GOT3 (cell line): ENCODE data around the gene FGF1.

ENCODE experiments used
- DNase-seq: peaks from one replicate; lab custom pipeline; 2025; ENCODE audit warnings: mixed read lengths; lab: John Stamatoyannopoulos, UW

Gene FGF1

DNA sequence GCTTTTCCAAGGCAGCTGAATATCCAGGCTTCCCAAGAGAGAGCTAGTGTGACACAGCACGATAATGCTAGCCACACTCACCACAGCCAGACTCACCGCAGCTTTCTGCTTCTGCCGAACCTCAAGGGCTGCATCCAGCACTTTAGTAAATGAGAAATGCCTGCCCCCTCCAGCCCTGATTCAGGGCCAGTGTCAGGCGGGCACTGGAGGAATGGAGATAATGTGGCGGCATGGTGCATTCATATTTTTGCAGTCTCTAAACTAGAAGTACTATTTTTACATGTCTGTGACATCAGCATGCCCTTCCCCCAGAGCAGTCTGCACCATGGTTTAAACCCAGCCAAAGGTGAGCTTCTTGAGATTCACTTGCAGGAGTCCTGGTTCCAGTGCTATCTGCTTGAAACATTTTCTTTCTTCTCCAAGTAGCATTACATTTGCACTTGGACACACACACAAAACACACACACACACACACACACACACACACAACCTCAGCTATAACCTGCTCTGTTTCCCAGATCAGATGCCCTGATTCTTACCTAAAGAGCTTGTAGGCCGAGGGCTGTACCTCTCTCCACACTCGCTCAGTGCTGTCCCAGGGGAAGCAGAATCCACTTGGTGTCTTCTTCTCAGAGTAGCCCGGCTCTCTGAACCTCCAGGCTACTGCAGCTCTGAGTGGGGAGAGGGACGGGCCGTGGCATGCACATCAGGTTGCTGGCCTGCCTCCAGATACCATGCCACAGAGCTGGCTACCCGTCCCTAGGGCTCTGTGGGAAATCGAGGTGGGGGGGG, at the start of gene FGF1:
FGF1 (minus strand) TSS at position 673 of the 792 bp plus-strand sequence. CDS start 71,963 bp downstream, outside the sequence.
- peak; percentile 34 for DNase-seq

DNA sequence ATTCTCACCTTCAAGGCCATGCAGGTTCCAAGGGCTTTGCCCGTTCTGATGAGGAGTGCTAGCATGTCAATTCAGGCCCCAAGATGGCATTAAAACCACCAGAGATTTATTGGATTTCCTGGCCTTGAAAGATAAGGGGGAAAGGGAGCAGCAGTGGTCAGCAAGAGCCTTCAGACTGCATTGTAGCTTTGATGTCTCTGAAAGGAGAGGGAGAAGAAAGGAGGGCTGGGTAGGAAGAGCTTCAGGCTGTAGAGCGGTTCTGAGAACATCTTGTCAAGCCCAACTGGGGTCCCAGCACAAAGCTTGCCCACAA, 41.8 kb upstream of the FGF1 start:
- no peak for DNase-seq

DNA sequence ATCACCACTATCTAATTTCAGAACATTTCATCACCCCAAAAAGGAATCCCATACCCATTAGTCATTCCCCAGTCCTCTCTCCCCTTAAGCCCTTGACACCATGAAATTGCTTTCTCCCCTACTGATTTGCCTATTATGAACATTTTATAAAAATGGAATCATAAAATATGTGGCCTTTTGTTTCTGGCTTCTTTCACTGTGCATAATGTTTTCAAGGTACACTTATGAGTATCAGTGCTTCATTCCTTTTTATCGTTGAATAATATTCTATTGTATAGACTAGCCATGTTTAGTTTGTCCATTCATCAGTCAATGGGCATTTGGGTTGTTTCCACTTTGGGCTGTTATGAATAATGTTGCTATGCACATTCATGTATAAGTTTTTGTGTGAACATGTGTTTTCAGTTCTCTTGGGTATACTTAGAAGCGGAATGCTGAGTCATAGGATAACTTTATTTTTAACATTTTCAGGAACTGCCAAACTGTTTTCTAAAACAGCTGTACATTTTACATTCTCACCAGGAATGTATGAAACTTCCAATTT, 40.4 kb upstream of the FGF1 start:
- no peak for DNase-seq

DNA sequence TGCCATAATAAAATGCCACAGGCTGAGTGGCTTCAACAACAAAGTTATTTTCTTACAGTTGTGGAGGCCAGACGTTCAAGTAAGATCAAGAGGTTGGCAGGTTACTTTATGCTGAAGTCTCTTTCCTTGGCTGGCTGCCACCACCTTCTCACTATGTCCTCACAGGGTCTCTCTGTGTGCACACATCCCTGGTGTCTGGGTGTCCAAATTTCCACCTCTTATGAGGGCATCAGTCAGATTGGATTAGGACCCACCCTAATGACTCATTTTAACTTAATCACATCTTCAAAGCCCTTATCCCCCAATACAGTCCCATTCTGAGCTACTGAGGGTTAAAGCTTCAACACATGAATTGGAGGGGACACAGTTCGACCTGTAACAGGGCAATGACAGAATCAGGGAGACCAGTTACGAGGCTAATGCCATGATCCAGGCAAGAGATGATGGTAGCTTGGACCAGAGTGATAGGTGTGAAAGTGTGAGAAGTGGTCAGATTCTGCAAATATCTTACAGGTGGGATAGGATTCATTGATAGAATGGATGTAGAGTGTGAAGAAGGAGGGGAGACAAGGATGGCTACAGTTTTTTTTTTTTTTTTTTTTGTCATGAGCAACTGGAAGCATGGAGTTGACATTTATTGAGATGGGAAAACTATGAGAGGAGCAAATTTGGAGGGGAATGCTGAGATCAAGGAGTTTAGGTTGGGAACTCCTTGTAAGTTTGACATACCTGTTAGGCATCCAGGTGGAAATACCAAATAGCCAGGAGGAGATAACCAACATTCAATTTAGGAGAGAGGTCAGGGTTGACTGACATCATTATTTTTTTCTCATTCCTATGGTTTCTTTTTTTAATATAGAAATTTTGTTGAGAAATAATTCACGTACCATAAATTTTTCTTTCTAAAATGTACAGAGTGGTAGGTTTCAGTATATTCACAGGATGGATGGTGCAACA, 39.6 kb upstream of the FGF1 start:
- no peak for DNase-seq

DNA sequence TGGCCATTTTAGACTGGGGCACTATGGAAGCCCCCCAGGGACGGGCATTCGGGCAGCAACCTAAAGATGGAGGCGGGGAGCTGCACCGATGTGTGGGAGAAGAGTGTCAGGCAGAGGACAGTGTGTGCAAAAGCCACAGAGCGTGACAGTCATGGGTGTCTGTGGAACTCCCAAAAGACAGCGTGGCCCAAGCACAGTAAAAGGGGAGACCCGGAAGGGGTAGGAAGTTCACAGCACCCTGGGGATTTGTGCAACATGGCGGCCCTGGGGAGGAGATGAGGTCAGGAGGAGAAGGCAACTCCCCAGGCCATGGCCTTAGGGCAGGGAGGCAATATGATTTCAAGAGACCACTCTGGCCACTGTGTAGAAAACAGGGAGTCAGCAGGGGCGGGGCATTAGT, 38.9 kb upstream of the FGF1 start:
- DNase-seq = no peak

DNA sequence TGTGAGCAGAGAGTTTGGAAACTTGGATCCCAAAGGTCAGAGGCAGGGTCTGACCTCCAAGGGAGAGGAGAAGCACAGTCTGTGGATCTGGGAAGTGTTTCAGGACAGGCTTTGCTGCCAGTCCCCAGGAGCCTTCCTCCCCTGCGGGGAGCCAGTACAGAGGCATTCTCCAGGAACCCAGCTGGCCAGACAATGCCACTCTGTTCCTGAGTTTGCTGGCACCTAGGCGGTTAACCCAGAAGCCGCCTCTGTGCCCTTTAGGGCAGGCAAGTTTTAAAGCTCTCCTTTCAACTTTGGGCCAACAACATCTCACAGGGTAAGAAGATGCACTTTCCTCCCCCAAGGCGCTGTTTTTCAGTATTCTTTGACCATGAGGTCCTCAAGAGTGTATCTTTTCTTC, 37.0 kb upstream of the FGF1 start:
- DNase-seq = no peak

DNA sequence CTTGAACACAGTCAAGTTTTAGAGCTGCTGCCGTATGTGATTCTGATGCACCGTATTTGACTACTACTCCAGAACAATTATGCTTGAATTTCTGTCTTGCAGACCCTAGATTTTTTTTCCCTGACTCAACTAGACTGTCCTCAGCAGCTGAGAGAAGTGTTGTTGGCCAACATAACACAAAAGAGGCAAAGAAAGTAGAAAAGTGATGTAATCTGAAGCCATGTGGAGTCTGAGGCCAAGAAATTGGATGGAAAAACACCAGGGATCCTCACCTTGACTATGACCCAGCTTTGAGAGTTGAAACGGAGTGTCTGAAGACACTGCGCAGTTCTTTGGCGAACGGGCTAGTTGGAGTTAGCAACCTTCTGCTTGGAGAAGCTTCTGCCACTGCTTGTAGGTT, 36.3 kb upstream of the FGF1 start:
- DNase-seq = no peak

DNA sequence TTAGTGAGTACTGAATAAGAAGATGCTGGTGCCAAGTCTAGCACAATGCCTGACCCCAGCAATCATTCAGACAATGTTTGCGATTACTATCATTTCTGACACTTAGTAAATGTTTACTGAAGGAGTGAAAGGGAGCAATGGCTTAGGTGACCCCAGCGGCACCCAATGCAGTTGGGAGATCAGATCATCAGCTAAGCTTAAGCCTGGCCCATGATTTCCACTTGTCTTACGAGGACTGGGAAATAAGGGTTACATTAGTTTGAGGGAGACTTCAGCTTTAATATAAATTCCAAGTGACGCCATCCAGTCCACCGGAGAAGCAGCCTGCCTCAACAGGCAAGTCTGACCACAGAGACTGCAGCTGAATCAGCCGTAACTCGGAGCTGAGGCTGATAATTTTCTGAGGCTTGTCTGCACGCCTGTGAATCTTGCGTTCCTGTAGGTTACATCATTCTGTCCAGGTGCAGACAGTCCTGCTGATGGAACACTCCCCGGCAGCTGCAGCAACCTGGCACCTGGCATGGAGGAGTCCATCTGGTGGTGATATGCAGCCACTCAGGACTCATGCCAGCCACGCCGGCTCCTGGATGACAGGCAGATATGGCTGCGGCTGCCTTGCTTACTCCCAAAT, 34.9 kb upstream of the FGF1 start:
- DNase-seq = no peak

DNA sequence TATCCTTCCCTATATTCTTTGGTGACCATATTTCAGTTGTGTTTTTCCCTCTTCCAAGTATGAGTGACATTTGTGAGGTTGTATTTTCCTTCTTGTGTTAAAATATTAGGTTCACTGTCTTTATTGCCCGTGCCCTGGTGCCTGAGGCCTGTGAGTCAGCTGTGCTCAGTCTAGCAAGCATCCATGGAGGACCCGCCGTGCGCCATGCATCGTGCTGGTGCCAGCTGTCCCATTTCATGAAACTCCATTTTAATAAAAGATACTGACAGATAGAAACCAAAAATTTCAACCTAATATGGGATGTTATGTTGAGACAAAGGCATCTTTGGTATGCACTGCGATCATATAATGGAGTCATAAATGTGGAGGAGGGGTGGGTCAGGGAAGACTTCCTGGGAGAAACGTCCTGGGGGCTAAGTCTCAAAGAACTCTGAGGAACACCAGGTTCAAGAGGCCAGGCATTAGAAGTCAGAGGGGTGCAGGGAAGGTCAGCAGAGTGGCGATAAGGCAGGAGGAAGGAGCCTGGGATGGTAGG, 34.0 kb upstream of the FGF1 start:
- DNase-seq = no peak

DNA sequence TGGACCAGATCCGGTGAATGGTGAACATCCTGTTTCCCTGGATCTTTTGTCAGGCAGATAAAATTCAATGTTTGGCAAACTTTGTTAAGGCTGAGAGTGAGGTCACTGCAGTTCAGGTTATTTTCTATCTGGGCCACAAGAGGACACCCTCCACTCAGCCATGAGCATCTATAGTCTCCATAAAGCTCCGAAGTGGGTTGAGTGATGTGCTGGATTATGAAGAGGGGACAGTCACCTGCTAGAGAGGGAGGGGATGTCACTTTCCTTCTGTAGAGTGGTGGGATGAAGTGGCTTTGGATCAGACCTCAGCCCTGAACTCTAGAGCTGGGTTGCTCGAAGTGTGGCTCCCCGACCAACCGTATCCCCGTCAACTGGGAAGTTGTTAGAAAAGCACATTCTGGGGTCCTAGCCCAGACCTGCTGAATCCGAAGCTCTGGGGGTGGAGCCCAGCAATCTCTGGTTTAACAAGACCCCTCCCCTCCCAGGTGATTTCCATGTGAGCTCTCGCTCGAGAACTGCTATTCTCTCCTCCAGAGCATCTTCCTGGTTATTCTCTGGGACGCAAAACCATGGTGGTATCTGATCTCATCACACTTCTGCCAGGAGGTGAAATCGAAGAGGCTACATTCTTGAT, 31.8 kb upstream of the FGF1 start:
- no peak for DNase-seq

DNA sequence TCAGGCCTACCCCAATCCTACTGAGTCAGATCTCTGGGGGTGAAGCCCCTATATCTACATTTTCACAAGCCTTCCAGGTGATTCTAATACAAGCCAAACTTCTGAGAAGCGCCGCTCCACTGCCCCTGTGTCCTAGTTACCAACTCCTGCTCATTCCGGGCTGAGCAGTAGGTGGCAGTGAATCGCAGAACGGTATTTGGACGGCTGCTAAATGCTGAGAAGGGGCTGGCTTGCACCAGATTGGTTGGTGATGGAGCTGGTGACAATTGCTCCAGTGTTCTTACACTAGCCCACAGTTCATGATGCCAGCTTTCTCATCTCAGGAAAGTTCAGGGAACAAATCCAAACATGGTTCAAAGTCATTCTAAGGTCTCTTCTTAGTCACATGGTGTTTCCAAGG, 31.1 kb upstream of the FGF1 start:
- no peak for DNase-seq

DNA sequence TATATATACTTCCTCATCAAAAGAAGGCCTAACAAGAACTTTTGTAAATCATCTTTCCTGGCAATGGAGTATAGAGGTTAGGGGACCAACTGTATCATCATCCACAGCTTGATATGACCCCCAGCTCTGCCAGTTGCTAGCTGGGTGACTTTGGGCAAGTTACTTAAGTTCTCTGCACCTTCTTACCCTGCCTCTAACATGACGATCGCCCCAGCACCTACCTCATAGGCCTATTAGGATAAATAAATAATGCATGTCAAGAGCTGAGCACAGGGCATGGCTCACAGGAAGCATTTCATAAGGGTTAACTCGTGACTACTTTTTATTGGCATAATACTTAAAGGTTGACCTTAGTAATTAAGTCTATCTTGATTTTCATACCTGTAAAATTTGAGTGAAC, 29.4 kb upstream of the FGF1 start:
- no peak for DNase-seq

DNA sequence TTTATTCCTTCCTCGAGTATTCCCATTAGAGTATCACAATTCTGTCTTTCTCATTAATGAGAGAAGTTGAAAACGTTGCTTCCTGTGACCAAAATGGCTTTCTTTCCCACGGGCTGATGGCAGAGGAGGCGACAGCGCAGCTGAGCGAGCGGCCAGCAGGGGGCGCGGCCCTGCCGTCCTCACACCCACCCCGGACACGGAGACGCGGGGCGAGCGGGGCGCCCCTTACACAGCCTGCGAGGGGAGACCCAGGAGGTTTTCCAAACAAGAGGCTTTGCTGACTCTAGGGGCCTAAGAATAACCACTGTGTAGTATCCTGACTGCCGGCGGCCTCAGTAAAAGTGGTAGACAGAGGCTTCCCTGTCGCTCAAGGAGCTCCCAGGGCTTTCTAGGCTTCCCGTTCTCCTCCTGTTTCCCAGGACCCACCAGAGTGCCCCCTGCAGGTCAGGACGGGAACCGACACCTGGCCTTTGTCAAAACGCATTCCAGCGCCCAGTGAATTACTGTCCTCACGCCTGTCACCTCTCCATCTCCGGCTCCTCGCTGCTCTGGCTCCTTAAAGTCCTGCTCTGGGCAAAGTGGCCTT, 27.3 kb upstream of the FGF1 start:
- DNase-seq = peak; percentile 92

DNA sequence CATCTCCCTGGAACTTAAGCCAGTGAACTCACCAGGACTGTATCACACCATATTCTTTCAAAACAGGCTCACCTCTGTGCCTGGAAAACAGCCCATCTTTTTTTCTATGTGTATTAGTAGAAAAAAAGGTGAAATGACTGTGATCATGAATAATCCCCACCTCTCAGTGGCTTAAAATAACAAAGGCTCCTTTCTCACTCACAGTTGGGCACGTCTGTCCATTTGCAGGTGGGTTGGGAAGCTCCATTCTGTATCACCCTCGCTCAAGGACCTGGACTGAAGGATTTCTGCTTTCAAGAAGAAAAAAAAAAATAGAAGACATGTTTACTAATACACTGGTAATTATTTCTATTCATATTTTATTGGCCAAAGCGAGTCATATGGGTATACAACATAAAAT, 17.3 kb upstream of the FGF1 start:
- DNase-seq = no peak

DNA sequence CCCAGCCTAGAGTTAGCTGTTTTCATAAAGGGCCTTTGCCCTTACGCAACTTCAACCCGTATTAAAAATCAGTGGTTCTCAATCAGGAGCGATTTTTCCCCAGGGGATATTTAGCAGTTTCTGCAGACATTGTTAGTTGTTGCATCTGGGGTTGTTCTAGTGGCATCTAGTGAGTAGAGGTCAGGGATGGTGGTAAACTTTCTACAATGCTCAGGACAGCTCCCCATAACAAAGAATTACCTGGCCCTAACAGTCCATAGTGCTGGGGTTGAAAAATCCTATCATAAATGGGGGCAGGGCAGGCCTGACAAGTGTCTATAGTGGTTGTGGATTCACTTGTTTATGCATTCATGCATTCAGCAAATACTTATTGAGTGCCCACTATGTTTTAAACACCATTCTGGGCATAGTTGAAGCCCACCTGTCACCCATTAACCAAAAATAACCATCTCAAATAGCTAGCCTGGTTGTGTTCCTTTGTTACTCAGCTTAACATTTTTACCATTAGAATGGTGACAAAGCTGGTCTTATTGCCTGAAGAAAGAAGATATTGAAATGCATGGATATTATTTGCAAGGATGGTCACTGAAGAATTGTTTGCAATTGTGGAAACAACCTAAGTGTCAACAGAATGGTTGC, 15.9 kb upstream of the FGF1 start:
- no peak for DNase-seq

DNA sequence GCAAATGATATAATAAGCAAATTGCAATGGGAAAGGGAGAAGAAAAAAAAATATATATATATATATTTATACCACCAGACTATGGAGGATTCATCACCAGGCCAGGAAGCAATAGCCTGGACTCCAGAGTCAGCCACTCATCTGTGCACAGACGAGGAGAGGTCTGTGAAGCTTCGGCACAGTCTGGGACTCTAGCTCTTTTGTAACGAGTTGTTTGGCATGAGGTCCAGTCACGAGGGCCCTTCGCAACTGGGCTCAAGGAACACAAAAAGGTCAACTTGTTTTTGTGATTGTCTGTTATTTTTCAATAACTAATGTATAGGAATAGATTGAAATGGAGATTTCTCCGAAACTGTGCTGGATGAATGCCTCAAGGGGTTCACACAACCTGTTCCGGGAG, 14.7 kb upstream of the FGF1 start:
- no peak for DNase-seq

DNA sequence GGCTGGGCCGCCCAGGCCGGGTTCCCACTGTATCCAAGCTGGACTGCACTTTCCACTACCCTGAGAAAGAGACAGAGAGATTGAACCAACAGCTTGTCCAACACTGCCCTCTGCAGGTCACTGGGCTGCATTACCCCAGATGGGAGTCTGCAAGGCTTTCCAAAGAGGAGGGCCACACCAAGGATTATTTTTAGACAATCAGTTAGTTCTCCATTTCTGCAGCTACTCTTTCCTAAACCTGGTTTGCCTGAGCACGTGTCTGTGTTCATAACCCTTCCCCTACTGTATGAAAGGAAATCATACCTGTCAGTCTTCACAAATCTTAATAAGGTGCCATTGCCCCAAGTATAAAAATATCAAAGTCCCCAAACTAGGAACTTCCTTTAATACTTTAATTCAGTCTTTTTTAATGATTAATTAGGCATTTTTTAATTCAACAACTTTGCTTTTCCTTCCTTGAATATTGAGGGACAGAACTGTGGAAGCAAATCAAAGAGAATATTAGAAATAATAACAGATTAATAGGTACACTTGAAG, 13.4 kb upstream of the FGF1 start:
- DNase-seq = peak; percentile 79

DNA sequence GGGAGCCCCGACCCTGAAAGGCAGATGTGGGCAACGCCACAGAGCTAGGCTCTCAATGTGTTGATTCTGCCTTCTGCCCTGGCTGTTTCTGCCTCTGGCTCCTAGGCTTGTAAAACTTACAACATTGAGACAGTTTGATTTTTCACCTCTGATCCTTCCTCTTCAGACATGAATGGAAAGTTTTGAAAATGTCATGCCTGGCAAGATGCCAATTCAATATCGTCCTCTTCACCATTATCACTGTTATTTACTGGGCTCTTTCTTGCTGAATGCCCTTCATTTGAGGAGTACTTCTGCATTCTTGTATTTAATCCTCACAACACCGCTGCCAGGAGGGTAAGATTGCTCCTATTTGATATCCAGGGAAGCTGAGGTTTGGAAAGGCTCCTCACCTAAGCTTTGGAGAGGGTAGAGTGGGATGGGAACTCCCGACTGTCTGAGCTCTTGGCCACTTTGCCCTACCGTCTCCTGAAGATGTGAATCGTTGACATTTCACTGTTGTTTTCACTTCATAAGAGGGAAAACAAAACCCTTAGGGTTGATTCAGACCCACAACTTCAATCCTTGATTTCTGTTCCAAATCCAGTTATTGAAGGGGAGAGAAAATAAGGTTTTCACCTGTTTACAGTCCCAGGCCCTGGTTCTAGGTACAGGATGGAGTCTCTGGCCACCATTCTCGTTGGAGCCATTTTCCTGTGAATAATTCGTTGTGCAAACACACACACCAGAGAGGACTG, 12.7 kb upstream of the FGF1 start:
- DNase-seq = no peak

DNA sequence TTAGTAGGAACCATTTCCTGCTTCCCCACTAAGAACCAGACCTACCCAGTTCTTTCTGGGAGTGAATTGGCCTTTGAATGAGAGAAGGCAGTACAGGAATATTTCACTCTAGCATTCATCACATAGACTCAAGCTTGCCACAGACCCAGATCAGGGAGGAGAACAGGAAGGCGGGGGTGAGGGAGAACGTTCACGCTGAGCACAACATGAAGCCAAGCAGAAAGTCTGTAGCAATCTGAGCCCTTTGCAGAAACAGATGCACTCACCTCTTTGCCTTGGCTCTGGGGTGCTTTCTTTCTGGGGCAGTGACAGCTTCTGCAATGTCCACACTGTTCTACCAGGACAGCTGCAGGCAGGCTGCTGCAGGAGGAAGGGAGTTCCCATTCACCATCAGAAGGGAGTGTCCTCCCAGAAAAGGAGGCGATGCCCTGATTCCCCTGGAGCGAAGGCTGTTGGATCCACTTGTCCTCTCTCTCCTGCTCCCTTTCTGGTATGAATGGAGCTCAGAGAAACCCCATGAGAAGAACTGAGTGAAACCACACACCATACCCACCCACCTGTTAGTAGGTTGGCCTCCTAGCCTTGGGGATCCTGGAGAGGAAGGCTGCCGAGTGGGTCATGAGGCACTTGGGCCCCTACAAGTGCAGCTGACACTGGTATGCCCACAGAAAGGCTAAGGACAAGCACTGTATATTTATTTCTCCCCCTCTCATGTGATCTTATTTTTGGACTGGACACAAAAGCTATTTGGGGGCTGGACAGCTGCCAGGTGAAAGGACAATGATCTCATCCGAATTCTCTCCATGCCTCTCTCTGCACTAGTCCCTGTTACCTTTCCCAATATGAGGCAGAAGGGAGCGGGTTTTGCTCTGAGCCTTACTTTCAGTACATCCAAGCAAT, 11.7 kb upstream of the FGF1 start:
- no peak for DNase-seq
